Measurements from ENCODE around the gene ITPK1. TPM values are rescaled to one million over a fixed set of nuclear protein-coding genes. Genes with fewer than 3 reads are reported as not detected.

The ITPK1 gene
- total RNA-seq, 3 donors from 2014 or later: 27.8 to 91.7 (median 42.9) TPM

GRCh38 chr14:93035917-93036651 is 79.6 kb downstream of the ITPK1 start:
- intact Hi-C loops (cut with DNase I; ENCODE audit: low total_unique reads): loop anchor here (10.0 kb wide), 1 partner anchor 81 kb away; no protein-coding TSS in a partner anchor
- H3K27ac ChIP-seq: peak overlapping the region; percentile 50 to 77
- no peaks in the 10 kb centered on the region for H3K9me3 ChIP-seq
- no peaks in the 10 kb centered on the region for H3K27me3 ChIP-seq
- no peak overlapping the region for H3K4me3 ChIP-seq
- TF ChIP-seq CTCF (IDR thresholded peaks at IDR 0.05) (no peak), POLR2AphosphoS5 (IDR thresholded peaks at IDR 0.05) (no peak), POLR2A (IDR thresholded peaks at IDR 0.05) (no peak)
- peaks cover 0 to 13% of the 10 kb centered on the region in 2 donors for H3K4me1 ChIP-seq
- DNase-seq (ENCODE audit: low spot score in 2 of 2): no peak
- H3K36me3 ChIP-seq: no peaks in the 10 kb centered on the region

- H3K27ac ChIP-seq: peak overlapping the region; percentile 10 to 77
- H3K4me3 ChIP-seq: no peak overlapping the region
- peaks cover 0 to 13% of the 10 kb centered on the region in 2 donors for H3K4me1 ChIP-seq
- DNase-seq (ENCODE audit: low spot score in 2 of 2): no peak
- TF ChIP-seq POLR2A (IDR thresholded peaks at IDR 0.05): no peak
- no peak for TF ChIP-seq CTCF (IDR thresholded peaks at IDR 0.05)
- TF ChIP-seq POLR2AphosphoS5 (IDR thresholded peaks at IDR 0.05): no peak
- H3K27me3 ChIP-seq: no peaks in the 10 kb centered on the region
- no peaks in the 10 kb centered on the region for H3K9me3 ChIP-seq
- no peaks in the 10 kb centered on the region for H3K36me3 ChIP-seq
- intact Hi-C loops (cut with DNase I; ENCODE audit: low total_unique reads): loop anchor here (10.0 kb wide), 1 partner anchor 81 kb away; no protein-coding TSS in a partner anchor
Observed at GRCh38 chr14:93035585-93035916, 80.2 kb downstream of the ITPK1 start.

GRCh38 chr14:93034671-93034994 is 81.1 kb downstream of the ITPK1 start:
- intact Hi-C loops (cut with DNase I; ENCODE audit: low total_unique reads): loop anchor here (10.0 kb wide), 1 partner anchor 80 kb away; no protein-coding TSS in a partner anchor
- H3K36me3 ChIP-seq: no peaks in the 10 kb centered on the region
- H3K27ac ChIP-seq: no peak overlapping the region
- TF ChIP-seq POLR2A (IDR thresholded peaks at IDR 0.05) (no peak), CTCF (IDR thresholded peaks at IDR 0.05) (no peak), POLR2AphosphoS5 (IDR thresholded peaks at IDR 0.05) (no peak)
- no peaks in the 10 kb centered on the region for H3K27me3 ChIP-seq
- peaks cover 0 to 13% of the 10 kb centered on the region in 2 donors for H3K4me1 ChIP-seq
- DNase-seq (ENCODE audit: low spot score in 2 of 2): no peak
- no peaks in the 10 kb centered on the region for H3K9me3 ChIP-seq
- no peak overlapping the region for H3K4me3 ChIP-seq

GRCh38 chr14:93033983-93034670 is 81.6 kb downstream of the ITPK1 start:
- intact Hi-C loops (cut with DNase I; ENCODE audit: low total_unique reads): loop anchor here (10.0 kb wide), 1 partner anchor 79 kb away; no protein-coding TSS in a partner anchor
- no peak for DNase-seq (ENCODE audit: low spot score in 2 of 2)
- Histone ChIP-seq H3K9me3 (no peaks in the 10 kb centered on the region), H3K36me3 (no peaks in the 10 kb centered on the region), H3K27me3 (no peaks in the 10 kb centered on the region), H3K4me3 (no peak overlapping the region), H3K27ac (no peak overlapping the region), H3K4me1 (peaks cover 0 to 13% of the 10 kb centered on the region in 2 donors)
- TF ChIP-seq CTCF (IDR thresholded peaks at IDR 0.05) (no peak), POLR2AphosphoS5 (IDR thresholded peaks at IDR 0.05) (no peak), POLR2A (IDR thresholded peaks at IDR 0.05) (no peak)

Data from breast epithelium (tissue), 4 donors.